T-helper 1 cell (primary cell): Measurements from ENCODE around the gene SSBP2.
"Not testable (repeated sequence)": the region's sequence is repeated elsewhere in the genome, so short reads cannot be mapped to it uniquely, and the experiment has no call there.

ENCODE experiments used
- DNase-seq, 5 donors: peaks; one replicate each; pipeline ENCODE4 v3.0.0-alpha.2; 2012 to 2020

The SSBP2 gene

GRCh38 chr5:81519217-81519905 lies 231.5 kb downstream of the SSBP2 start:
- no peak for DNase-seq

DNA sequence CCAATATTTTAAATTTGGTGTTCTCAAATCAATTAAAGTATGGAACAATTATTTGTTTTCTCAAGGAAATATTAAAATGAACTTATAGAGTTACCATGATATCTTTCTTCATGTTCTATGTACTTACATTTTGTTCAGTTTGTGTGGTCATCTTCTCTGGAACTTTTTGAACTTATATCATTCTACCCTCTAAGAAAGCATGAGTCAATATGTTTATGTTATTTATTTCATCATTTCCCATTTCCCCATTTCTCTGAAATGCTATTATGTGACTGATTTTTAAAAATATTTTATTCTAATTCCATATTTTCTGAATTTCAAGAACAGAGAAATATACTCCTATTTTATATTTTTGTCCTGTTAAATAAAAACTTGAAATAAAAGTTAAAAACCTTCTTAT lies 233.4 kb downstream of the SSBP2 start:
- no peak for DNase-seq

DNA sequence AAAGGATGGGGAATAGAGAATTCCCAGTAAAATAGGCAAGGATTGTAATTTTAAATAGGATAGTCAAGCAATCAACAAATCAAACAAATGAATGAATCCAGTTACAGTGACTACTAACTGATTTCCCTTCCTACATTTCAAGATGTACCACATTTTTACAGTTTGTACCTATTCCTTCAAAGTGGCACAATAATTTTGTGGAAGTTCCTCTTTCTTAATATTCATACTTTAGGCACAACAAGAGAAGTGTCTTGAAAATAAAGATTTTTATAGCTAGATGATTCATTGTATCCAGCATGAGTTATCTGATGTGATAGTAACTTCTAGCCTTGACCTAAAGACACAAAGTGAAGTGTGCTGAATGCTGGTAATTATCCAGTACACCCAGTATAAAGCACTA lies 234.8 kb downstream of the SSBP2 start:
- DNase-seq = no peak

DNA sequence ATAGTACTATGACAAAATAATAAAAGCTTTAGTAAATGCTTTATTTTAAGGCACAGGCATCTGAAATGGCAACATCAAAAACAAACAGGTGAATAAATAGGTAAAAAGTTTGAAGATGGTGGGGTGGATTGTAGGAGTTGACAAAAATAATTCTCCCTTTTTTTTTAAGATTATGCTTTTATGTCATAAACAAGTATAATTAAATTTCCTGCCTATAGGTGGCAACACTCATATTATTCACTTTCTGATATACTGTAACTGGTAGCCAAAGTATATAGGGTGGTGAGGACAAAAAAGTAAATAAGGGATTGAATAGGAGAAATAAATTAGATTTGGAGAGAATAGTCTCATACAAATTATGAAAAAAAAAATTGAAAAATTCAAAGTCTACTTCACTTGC lies 236.9 kb downstream of the SSBP2 start:
- no peak for DNase-seq

DNA sequence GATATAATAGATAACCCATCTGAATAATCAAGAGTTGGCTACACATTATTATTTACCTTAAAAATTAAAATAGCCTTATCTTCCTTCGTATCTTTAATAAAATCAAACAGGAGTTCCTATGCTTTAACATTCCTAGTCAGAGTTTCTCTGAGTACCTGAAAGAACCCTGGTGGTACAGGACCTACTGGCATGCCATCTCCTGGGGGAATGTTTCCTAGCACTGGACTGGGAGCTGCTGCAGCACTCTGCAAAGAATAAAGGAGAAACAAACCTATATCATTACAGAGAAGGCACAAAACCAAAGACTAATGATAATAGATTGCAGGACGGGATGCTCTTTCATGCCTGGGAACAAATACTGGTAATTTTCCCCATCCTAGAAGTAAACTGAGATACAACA lies 237.4 kb downstream of the SSBP2 start:
- no peak for DNase-seq

DNA sequence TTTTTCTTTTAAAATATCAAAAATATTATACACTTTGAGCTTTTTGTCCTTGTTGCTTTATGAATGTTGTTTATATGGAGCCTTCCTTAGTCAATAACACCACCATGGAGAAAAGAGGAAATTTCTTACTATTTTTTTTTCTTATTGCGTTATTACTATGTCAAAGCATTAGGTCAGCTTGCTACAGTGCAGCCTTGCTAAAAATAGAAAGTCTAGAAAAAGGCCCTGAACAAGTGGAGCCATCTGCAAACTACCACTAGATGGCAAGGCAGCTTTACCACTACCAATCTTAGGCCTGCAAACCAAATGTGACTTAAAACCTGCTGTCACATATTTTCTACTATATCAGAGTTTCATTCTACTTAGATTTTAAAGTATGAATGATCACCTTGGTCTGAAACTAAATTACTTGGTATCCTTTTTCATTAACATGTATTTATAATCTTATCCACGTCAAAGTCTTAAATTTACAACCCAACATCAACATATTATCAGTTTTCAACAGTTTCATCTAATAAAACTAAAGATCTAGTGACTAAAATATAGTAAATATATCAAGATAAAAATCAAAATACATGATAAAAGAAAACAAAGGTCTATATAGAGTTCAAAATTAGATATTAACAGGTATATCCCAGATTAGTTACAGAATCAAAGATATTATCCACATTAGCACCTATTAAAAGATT lies 243.9 kb downstream of the SSBP2 start:
- peak in 4 of 5 donors; percentile 1 to 63 (median 10) for DNase-seq

- DNase-seq = no peak
Observed at GRCh38 chr5:81506378-81506777, 244.5 kb downstream of the SSBP2 start.

DNA sequence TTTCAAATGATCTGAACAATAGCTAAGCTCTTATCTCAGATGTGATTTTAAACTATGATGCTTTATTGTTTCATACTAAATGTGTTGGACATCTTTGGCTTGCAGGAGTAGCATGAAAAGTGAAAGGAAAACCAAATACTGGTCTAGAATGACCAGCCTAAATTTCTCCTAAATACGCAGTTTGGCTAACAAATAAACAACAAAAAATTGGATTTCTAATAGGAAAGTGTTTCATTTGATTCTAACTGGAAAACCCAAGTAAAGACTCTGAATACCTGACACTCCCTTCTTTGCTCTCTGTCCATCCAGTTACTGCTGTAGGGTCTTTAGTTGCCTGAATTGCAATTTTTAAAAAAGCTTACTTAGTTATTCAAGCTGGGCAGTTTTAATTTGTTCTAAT lies 245.2 kb downstream of the SSBP2 start:
- DNase-seq = no peak

- DNase-seq = not testable (repeated sequence)
Observed at GRCh38 chr5:81503602-81504001, 247.3 kb downstream of the SSBP2 start.

GRCh38 chr5:81495286-81495685 lies 255.6 kb downstream of the SSBP2 start:
- no peak for DNase-seq

GRCh38 chr5:81488862-81489261 lies 262.0 kb downstream of the SSBP2 start:
- no peak for DNase-seq

DNA sequence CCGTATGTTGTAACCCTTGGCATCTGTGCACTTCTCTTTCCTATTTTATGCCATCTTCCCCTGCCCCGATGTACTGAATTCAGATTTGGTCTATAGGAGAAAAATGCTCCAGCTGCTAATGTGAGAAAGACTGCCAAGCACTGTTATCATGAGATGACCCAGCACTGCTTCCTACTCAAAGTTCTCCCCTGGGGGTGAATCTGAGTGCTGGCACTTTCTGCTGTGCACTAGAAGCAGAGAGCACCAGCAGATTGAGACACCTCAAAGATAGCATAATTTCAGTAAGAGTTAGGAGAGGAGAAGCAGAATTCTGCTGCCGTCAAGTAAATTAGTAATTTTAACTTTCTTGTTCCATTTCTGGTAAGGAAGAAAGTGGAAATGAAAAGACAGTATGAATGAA lies 264.2 kb downstream of the SSBP2 start:
- DNase-seq = no peak

GRCh38 chr5:81482595-81482994 lies 268.3 kb downstream of the SSBP2 start:
- DNase-seq = no peak

- DNase-seq = not testable (repeated sequence)
Observed at GRCh38 chr5:81473395-81473794, 277.5 kb downstream of the SSBP2 start.

DNA sequence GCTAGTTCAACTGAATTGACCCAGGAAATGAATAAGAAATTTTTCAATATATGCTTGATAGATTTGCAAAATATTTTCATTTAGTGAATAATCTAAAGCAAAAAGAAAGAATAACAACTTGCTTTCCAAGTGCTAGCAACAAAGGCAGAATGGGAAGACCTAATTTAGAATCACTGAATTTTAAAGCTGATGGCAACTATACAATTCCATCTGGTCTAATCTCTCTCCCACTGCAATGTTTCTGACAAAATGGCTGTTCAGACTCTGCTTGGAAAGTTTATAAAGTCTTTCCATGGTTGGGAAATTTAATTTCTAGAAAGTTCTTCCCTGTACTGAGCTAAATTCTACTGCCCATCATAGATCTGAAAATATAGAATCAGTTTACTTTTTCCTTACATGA lies 281.2 kb downstream of the SSBP2 start:
- no peak for DNase-seq

GRCh38 chr5:81450940-81451339 lies 300.0 kb downstream of the SSBP2 start:
- no peak for DNase-seq

GRCh38 chr5:81435023-81435422 lies 315.9 kb downstream of the SSBP2 start:
- DNase-seq = no peak

DNA sequence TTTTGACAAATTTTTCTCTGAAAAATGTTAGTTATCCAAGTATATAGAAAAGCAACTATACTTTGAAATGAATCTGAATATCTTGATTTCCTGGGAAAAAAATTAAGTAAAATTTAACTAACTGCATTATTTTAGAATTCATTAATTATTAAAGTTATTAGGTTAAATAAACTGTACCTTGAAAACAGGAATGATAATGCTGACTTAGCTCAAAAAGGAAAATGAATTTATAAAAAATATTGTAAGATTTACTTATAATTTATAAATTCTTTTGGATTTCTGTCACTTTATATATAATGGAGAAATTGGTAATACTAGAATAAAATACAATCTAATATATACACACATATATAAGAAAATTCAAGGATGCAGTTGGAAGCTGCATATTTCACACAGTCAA lies 320.9 kb downstream of the SSBP2 start:
- no peak for DNase-seq

DNA sequence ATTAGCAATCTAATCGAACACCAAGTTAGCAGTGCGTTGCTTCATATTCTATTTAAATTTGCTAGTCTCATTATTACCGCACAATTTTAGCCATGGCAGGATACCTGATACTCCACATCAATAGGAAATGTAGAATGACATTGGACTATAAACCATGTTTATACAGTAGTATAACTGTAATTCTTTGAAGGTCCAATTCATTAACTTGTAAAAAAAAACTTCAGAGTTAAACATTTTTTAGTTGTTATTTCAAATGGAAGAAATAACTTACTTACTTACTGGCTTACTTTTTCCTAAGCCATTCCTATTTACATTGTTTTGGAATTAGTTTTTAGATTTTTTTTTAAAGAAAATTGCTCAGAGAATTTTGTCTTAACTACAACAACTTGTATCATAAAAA lies 321.5 kb downstream of the SSBP2 start:
- no peak for DNase-seq

DNA sequence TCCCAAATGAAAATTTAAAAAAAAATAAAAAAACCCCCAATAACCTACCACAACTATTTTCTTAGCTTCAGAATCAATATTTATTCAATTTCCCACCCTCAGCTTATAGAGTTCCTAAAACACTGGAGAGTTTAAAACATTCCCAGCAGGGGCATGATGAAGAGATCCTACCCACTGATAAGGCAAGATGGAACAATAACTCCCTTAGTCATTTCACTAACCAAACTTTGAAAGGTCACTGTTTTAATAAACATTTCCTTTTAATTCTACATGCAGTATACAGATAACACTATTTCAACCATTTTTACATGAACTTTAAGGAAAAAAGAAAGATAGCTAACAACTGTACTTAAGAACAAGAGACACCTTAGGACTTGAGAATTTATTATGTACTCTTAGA lies 322.0 kb downstream of the SSBP2 start:
- DNase-seq = no peak

DNA sequence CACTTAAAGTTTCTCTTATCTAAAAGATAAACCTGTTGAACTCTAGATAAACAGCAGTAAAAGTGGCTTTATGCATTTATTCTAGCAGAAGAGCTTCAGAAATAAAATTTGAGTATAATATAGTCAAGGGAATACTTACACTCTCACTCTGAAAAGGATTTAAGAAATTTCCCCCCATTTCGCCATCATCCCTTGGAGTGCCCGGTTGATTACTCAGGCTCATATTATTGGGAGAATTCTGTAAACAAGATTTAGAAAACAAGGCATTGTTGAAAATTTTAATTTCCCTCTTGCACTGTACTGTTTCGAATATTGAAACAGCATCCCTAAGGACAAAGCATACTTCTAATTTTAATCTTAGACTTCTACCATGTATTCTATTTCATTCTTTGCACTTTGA lies 322.5 kb downstream of the SSBP2 start:
- DNase-seq = no peak

- no peak for DNase-seq
Observed at GRCh38 chr5:81427566-81427965, 323.3 kb downstream of the SSBP2 start.

DNA sequence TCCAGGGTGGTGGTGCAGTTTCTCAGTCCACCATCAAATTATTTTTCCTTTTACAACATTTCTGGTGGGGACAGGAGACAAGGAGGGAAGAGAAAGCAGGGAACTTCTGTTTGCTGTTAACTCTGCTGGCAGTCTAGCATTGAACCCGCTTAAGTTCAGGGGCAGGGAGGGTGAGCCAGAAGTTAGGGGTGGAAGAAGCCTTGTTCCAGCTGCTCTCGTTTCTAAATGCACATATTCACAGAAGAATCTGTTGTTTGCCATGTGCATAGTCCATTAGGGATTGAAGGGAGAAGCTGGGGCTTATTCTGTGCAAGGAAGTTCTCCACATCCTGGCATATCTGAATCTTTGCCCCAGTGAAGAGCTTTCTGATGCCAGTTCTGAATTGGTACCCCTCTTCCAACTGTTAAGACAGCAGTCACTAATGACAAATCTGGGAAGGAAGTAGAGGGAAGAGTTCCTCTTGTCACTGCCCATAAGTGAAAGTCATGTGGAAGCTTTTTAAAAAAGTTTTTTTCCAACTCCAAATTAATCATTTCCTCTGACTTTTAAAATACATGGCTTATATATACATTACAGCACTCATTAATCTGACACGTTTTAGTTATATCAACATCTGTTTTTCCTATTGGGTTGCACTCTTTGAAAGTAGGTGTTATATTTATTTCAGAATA lies 324.4 kb downstream of the SSBP2 start:
- no peak for DNase-seq

GRCh38 chr5:81425569-81425968 lies 325.3 kb downstream of the SSBP2 start:
- DNase-seq = peak in 1 of 5 donors; percentile 46
